ENCODE results near the gene PCNA. TPM values are rescaled to one million over a fixed set of nuclear protein-coding genes. Genes with fewer than 3 reads are reported as not detected.
A peak's percentile ranks its signal among the peaks of the same experiment; 100 is the strongest.

PCNA gene
- total and polyA plus RNA-seq, 2 experiments from 2014 or later = 353 to 428 TPM

DNA sequence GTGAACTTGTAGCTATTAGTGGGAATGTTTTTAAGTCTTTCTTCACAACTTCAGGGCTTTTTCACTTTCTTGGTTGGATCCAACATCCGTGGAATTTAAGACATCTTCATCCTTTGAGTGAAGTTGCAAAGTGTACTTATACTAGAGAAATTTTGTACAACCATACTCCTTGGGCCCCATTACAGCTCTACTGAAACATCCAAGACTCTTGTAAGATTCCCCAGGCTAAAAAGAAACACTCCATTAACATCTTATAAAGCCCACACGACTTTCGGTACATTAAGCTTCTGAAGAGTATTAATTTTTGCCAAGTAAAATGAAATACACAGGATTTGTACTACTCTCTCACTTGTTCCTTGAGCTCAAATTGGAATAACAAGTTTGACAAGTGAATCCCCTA lies 5.4 kb downstream of the PCNA start:
- peak overlapping the region; percentile 98 for H3K4me3 Mint-ChIP-seq
- Histone ChIP-seq H3K79me2 (replicated peaks; ENCODE audit: insufficient read depth) (peaks cover 65% of the 10 kb centered on the region), H3K4me3 (peak overlapping the region; percentile 95; the same call in 1 of the 2 replicates), H3K9me2 (ENCODE audit: insufficient read depth) (no peaks in the 10 kb centered on the region), H3K27ac (ENCODE audit: low read depth) (peak overlapping the region; percentile 97; the same call in 1 of the 2 replicates), H3K27me3 (ENCODE audit: insufficient read depth) (no peaks in the 10 kb centered on the region), H3K4me1 (ENCODE audit: insufficient read depth) (peaks cover 17% of the 10 kb centered on the region), H3F3A (replicated peaks; ENCODE audit: low read depth) (peaks cover 43% of the 10 kb centered on the region), H2AFZ (no peak overlapping the region), H3K36me3 (ENCODE audit: insufficient read depth) (peaks cover 61% of the 10 kb centered on the region), H4K20me1 (replicated peaks; ENCODE audit: insufficient read depth) (peaks cover 45% of the 10 kb centered on the region), H3K4me2 (peak overlapping the region; percentile 88; the same call in 1 of the 2 replicates)
- H3K9me3 Mint-ChIP-seq = no peaks in the 10 kb centered on the region
- H3K27ac Mint-ChIP-seq = no peak overlapping the region
- peaks cover 74% of the 10 kb centered on the region for H3K36me3 Mint-ChIP-seq (ENCODE audit: low read depth)
- ATAC-seq (no peak), DNase-seq (ENCODE audit: low spot score) (no peak)
- H3K27me3 Mint-ChIP-seq (ENCODE audit: insufficient read depth, low read depth, poor library complexity) = peaks cover 9% of the 10 kb centered on the region
- H3K4me1 Mint-ChIP-seq = peaks cover 28% of the 10 kb centered on the region
- no peak for TF ChIP-seq POLR2AphosphoS5 (IDR thresholded peaks at IDR 0.05; ENCODE audit: low read depth)
- TF ChIP-seq EZH2 (IDR thresholded peaks at IDR 0.05; ENCODE audit: low read depth, unreplicated experiment) = no peak
- no peak for TF ChIP-seq ZNF114 (CRISPR knock-in tag; IDR thresholded peaks at IDR 0.05)
- TF ChIP-seq, protein P1, sequence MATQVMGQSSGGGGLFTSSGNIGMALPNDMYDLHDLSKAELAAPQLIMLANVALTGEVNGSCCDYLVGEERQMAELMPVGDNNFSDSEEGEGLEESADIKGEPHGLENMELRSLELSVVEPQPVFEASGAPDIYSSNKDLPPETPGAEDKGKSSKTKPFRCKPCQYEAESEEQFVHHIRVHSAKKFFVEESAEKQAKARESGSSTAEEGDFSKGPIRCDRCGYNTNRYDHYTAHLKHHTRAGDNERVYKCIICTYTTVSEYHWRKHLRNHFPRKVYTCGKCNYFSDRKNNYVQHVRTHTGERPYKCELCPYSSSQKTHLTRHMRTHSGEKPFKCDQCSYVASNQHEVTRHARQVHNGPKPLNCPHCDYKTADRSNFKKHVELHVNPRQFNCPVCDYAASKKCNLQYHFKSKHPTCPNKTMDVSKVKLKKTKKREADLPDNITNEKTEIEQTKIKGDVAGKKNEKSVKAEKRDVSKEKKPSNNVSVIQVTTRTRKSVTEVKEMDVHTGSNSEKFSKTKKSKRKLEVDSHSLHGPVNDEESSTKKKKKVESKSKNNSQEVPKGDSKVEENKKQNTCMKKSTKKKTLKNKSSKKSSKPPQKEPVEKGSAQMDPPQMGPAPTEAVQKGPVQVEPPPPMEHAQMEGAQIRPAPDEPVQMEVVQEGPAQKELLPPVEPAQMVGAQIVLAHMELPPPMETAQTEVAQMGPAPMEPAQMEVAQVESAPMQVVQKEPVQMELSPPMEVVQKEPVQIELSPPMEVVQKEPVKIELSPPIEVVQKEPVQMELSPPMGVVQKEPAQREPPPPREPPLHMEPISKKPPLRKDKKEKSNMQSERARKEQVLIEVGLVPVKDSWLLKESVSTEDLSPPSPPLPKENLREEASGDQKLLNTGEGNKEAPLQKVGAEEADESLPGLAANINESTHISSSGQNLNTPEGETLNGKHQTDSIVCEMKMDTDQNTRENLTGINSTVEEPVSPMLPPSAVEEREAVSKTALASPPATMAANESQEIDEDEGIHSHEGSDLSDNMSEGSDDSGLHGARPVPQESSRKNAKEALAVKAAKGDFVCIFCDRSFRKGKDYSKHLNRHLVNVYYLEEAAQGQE (IDR thresholded peaks at IDR 0.05; ENCODE audit: unreplicated experiment) = no peak
- TF ChIP-seq, protein P2, sequence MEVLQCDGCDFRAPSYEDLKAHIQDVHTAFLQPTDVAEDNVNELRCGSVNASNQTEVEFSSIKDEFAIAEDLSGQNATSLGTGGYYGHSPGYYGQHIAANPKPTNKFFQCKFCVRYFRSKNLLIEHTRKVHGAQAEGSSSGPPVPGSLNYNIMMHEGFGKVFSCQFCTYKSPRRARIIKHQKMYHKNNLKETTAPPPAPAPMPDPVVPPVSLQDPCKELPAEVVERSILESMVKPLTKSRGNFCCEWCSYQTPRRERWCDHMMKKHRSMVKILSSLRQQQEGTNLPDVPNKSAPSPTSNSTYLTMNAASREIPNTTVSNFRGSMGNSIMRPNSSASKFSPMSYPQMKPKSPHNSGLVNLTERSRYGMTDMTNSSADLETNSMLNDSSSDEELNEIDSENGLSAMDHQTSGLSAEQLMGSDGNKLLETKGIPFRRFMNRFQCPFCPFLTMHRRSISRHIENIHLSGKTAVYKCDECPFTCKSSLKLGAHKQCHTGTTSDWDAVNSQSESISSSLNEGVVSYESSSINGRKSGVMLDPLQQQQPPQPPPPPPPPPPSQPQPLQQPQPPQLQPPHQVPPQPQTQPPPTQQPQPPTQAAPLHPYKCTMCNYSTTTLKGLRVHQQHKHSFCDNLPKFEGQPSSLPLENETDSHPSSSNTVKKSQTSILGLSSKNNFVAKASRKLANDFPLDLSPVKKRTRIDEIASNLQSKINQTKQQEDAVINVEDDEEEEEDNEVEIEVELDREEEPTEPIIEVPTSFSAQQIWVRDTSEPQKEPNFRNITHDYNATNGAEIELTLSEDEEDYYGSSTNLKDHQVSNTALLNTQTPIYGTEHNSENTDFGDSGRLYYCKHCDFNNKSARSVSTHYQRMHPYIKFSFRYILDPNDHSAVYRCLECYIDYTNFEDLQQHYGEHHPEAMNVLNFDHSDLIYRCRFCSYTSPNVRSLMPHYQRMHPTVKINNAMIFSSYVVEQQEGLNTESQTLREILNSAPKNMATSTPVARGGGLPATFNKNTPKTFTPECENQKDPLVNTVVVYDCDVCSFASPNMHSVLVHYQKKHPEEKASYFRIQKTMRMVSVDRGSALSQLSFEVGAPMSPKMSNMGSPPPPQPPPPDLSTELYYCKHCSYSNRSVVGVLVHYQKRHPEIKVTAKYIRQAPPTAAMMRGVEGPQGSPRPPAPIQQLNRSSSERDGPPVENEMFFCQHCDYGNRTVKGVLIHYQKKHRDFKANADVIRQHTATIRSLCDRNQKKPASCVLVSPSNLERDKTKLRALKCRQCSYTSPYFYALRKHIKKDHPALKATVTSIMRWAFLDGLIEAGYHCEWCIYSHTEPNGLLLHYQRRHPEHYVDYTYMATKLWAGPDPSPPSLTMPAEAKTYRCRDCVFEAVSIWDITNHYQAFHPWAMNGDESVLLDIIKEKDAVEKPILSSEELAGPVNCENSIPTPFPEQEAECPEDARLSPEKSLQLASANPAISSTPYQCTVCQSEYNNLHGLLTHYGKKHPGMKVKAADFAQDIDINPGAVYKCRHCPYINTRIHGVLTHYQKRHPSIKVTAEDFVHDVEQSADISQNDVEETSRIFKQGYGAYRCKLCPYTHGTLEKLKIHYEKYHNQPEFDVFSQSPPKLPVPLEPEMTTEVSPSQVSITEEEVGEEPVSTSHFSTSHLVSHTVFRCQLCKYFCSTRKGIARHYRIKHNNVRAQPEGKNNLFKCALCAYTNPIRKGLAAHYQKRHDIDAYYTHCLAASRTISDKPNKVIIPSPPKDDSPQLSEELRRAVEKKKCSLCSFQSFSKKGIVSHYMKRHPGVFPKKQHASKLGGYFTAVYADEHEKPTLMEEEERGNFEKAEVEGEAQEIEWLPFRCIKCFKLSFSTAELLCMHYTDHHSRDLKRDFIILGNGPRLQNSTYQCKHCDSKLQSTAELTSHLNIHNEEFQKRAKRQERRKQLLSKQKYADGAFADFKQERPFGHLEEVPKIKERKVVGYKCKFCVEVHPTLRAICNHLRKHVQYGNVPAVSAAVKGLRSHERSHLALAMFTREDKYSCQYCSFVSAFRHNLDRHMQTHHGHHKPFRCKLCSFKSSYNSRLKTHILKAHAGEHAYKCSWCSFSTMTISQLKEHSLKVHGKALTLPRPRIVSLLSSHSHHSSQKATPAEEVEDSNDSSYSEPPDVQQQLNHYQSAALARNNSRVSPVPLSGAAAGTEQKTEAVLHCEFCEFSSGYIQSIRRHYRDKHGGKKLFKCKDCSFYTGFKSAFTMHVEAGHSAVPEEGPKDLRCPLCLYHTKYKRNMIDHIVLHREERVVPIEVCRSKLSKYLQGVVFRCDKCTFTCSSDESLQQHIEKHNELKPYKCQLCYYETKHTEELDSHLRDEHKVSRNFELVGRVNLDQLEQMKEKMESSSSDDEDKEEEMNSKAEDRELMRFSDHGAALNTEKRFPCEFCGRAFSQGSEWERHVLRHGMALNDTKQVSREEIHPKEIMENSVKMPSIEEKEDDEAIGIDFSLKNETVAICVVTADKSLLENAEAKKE (CRISPR knock-in tag; IDR thresholded peaks at IDR 0.05) = no peak
- no peak for TF ChIP-seq CREB1 (CRISPR knock-in tag; IDR thresholded peaks at IDR 0.05; ENCODE audit: low read depth)
- TF ChIP-seq, protein P3, sequence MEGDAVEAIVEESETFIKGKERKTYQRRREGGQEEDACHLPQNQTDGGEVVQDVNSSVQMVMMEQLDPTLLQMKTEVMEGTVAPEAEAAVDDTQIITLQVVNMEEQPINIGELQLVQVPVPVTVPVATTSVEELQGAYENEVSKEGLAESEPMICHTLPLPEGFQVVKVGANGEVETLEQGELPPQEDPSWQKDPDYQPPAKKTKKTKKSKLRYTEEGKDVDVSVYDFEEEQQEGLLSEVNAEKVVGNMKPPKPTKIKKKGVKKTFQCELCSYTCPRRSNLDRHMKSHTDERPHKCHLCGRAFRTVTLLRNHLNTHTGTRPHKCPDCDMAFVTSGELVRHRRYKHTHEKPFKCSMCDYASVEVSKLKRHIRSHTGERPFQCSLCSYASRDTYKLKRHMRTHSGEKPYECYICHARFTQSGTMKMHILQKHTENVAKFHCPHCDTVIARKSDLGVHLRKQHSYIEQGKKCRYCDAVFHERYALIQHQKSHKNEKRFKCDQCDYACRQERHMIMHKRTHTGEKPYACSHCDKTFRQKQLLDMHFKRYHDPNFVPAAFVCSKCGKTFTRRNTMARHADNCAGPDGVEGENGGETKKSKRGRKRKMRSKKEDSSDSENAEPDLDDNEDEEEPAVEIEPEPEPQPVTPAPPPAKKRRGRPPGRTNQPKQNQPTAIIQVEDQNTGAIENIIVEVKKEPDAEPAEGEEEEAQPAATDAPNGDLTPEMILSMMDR (conservative IDR thresholded peaks at IDR 0.05; ENCODE audit: low read depth in 2 of 2) = no peak
